Activated CD8-positive, alpha-beta memory T cell treated with anti-CD3 and anti-CD28 coated beads for 4 hours (primary cell): Measurements from ENCODE around the gene NR2C2.
A peak's percentile ranks its signal among the peaks of the same experiment; 100 is the strongest.
"Not testable (repeated sequence)": the region's sequence is repeated elsewhere in the genome, so short reads cannot be mapped to it uniquely, and the experiment has no call there.

Experiments used
- DNase-seq, 2 donors: peaks; one replicate each; pipeline ENCODE4 v3.0.0-alpha.2; 2020; ENCODE audit warnings: low read depth in 2 of 2

The NR2C2 gene

GRCh38 chr3:14947100-14947885 is at the start of gene NR2C2:
Gene NR2C2 (plus strand): TSS chr3:14947583. CDS start chr3:15003915, 56,332 bp downstream.
- peak; percentile 70 to 74 for DNase-seq

GRCh38 chr3:14898929-14899328 is 48.5 kb upstream of the NR2C2 start:
- DNase-seq = no peak

- DNase-seq = no peak
These were observed 47.3 kb upstream of the NR2C2 start for GRCh38 chr3:14899993-14900618.

- no peak for DNase-seq
These were observed 46.2 kb upstream of the NR2C2 start for GRCh38 chr3:14900881-14901873.

GRCh38 chr3:14902719-14903118 is 44.7 kb upstream of the NR2C2 start:
- no peak for DNase-seq

- DNase-seq = not testable (repeated sequence)
These were observed 43.9 kb upstream of the NR2C2 start for GRCh38 chr3:14903501-14903900.

- no peak for DNase-seq
These were observed 42.2 kb upstream of the NR2C2 start for GRCh38 chr3:14905055-14905657.

GRCh38 chr3:14906355-14906971 is 40.9 kb upstream of the NR2C2 start:
- DNase-seq = no peak

GRCh38 chr3:14907043-14907966 is 40.1 kb upstream of the NR2C2 start:
- no peak for DNase-seq

- DNase-seq = no peak
These were observed 38.1 kb upstream of the NR2C2 start for GRCh38 chr3:14909250-14909649.

- no peak for DNase-seq
These were observed 35.7 kb upstream of the NR2C2 start for GRCh38 chr3:14911651-14912050.

- no peak for DNase-seq
These were observed 34.1 kb upstream of the NR2C2 start for GRCh38 chr3:14913071-14913925.

- no peak for DNase-seq
These were observed 33.2 kb upstream of the NR2C2 start for GRCh38 chr3:14913926-14914778.

- DNase-seq = no peak
These were observed 32.6 kb upstream of the NR2C2 start for GRCh38 chr3:14914779-14915117.

- DNase-seq = no peak
These were observed 31.7 kb upstream of the NR2C2 start for GRCh38 chr3:14915636-14916222.

GRCh38 chr3:14918356-14918860 is 29.0 kb upstream of the NR2C2 start:
- DNase-seq = no peak

- no peak for DNase-seq
These were observed 26.8 kb upstream of the NR2C2 start for GRCh38 chr3:14920536-14920935.
